CD1c-positive myeloid dendritic cell (primary cell): ENCODE measurements around the gene RPL5.
A peak's percentile ranks its signal among the peaks of the same experiment; 100 is the strongest.
"Not testable (repeated sequence)": the region's sequence is repeated elsewhere in the genome, so short reads cannot be mapped to it uniquely, and the experiment has no call there.

Source experiments
- DNase-seq: peaks from one replicate; pipeline ENCODE4 v3.0.0-alpha.2; 2016; ENCODE audit errors: extremely low spot score

The RPL5 gene

DNA sequence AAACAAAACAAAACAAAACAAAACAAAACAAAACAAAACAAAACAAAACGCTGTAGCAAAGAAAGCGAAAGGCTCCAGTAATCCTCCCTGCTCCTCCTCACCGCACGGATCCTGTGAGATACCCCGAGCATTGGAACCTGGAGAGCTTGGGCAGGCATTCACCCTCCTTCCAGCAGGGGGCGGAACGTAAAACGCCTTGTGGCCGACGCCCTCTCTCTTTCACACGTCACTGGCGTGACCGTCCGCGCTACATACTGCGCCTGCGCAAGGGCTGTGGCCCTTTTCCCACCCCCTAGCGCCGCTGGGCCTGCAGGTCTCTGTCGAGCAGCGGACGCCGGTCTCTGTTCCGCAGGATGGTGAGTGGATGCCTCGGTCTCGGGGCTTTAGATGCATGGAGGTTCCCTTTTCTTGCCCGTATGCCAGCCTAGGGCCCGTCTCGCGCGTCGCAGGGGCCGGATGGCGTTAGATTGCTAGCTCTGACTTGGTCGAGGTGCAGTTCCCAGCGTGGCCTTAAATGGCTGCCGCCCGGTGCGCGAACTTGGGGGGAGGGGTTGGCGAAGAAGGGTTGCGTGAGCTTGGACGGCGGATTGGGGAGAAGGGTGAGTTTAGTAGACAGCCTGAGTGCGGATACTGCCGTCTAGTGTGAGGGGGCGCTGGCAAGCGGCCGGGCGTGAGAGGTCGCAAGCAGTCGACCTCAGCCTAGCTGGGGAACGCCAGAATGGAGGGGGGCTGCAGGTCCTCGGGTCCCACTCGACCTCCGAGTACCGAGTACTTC lies at the start of gene RPL5:
Gene RPL5, plus strand, starts transcription at position 279 of the 775 bp plus-strand sequence. Its CDS starts 75 bp downstream, at position 354.
- peak; percentile 99 for DNase-seq

GRCh38 chr1:92783550-92783949 lies 48.3 kb upstream of the RPL5 start:
- not testable (repeated sequence) for DNase-seq

GRCh38 chr1:92784021-92784638 lies 47.7 kb upstream of the RPL5 start:
- peak; percentile 32 for DNase-seq

GRCh38 chr1:92784639-92785500 lies 47.0 kb upstream of the RPL5 start, which contains the start of gene EVI5:
TSS of gene EVI5 (minus strand) at chr1:92785108. CDS start at chr1:92736546, 48,562 bp downstream.
- DNase-seq = peak; percentile 97

DNA sequence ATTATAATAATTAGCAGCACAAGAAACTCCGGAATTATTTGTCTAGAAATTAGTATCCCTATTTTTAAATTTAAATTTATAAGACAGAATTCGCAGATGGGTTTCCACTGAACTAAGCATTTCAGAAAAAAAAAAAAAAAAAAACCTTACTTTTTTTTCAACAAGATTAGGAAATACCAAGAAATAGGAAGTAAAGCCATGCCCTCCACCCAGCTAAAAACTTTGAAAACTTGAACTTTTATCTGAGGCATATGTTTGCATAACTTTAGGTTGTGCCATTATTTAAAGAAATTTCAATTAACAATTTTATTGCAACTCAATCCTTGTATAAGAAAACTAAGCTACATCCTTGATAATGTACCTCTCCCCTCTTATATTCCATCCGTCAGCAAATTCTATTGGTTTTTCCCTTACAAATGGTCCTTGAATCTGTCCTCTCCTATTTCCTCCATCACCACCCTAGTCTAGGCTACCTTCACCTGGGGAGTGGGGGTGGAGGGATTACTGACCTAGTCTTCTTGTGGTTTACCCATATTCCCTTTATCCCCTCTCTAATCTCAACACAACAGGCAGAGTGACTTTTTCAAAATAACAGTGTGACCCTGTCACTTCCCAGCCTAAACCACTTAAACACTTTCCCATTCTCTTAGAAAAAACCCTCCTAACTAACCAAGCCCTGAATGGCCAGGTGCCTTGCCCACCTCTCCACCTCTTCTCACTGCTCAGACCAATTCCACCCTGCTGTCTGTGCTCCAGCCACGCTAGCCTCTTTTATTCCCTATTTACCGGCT lies 45.5 kb upstream of the RPL5 start:
- peak; percentile 53 for DNase-seq

- DNase-seq = no peak
These were observed 41.8 kb upstream of the RPL5 start for GRCh38 chr1:92790081-92790480.

DNA sequence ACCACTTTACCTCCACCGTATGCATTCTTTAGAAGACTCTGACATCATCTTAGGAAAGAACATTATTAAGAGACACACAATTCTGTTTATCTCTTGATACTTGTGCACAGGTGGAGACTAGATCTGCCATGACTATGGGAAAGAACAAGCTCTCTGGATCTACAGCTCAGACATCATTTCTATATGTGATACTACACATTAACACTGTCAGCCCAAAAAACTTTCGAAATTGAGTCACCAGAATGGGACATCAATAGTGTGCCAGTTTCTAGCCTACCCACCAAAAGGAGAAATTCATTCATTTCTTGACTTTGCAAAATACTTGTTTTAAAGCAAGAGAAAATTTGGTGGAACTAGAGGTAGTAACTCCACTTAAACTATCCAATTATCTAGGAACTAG lies 41.0 kb upstream of the RPL5 start:
- DNase-seq = no peak

- no peak for DNase-seq
These were observed 40.3 kb upstream of the RPL5 start for GRCh38 chr1:92791487-92792066.

DNA sequence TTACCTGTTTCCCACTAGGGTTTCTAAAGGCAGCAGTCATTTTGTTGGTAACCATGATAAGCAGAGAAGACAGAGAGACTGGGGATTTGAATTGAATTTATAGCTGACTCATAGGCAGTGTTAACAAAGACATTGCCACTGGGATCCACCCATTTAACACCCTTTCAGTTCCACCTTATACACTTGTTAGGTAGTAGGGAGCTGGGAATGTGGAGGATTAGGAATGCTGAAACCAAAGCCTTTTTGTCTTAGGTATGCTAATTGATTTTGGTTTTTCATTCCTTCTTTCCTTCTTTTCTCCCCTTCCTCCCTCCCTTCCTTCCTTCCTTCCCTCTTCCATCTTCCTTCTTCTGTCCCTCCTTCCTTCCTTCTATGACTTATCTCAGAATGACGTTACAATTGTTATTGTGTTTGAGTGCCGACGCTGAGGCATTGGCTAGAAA lies 39.5 kb upstream of the RPL5 start:
- no peak for DNase-seq

DNA sequence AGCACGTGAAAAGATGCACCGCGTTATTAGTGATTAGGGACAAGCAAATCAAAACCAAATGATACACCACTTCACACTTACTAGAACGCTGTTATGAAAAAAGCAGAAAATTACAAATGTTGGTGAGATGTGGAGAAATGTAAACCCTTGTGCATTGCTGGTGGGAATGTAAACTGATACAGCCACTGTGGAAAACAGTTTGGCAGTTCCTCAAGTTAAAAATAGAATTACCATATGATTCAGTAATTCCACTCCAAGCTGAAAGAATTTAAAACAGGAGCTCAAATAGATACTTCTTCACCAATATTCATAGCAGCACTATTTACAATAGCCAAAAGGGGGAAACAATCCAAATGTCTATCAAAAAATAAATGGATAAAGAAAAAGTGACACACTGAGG lies 36.7 kb upstream of the RPL5 start:
- DNase-seq = no peak

GRCh38 chr1:92797297-92797696 lies 34.5 kb upstream of the RPL5 start:
- no peak for DNase-seq

DNA sequence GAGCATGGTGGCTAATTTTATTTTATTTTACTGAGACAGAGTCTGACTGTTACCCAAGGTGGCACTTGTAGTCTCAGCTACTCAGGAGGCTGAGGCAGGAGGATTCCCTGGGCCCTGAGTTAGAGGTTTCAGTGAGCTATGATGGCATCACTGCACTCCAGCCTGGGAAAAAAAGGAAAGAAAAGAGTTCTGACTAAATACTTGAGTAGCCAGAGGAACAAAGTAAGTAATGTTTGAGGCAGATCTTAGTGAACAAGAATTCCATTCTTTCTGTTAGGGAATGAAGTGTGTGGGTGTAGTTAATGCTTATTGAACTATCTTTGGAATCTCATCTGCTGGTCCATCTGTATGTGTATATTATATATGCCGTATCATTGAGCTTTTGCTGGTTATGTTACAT lies 33.9 kb upstream of the RPL5 start:
- DNase-seq = no peak

GRCh38 chr1:92803140-92803887 lies 28.5 kb upstream of the RPL5 start:
- DNase-seq = no peak

DNA sequence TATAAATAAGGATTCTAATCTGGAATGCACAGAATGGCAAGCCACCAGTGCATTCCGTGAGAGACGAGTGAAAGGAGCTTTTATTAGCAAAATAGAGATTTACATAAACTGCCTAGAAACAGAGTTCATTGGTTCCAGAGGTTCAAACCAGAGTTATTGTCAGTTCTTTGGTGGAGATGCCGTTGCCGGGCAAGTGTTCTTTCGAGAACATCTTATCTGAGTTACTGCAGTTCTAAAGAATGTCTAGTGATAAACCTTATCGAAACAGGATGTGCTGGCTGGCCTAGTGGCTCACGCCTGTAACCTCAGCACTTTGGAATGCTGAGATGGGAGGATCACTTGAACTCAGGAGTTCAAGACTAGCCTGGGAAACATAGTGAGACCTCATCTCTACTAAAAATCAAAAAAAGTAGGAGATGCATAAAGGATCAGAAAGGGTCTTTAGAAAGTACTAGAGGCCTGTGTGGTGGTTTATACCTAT lies 27.1 kb upstream of the RPL5 start:
- DNase-seq = peak; percentile 77

DNA sequence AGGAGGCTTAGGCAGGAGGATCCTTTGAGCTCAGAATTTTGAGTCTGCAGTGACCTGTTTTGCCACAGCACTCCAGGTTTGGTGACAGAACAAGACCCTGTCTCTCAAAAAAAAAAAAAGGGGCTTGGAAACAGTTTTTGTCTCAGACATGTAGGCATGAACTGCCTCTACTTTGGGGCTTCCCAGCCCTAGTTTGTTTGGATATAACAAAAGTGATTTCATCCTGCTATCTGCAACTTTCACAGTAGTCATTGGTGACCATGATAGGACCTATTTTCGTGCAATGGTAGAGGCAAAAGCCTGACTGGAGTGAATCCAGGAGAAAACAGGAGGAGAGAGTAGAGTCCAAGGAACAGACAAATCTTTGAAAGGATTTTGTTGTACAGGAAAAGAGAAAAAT lies 26.6 kb upstream of the RPL5 start:
- DNase-seq = no peak

DNA sequence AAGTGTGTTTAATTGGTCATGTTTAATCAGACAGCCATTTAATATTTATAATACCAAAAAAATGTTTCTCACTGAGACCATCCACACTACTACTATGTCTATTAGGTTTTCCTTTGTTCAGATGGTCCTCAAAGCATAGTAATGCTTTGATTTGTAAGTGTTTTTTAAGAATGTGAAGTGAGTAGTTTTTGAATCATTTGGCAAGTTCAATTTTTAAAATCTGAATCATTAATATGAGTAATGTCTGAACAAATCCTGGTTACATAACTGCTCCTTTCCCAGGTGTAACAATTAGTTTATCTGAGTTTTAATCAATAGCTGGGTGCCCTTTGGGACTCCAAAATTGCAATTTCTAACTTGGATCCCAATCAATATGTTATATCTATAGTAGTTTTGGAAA lies 23.5 kb upstream of the RPL5 start:
- DNase-seq = no peak

DNA sequence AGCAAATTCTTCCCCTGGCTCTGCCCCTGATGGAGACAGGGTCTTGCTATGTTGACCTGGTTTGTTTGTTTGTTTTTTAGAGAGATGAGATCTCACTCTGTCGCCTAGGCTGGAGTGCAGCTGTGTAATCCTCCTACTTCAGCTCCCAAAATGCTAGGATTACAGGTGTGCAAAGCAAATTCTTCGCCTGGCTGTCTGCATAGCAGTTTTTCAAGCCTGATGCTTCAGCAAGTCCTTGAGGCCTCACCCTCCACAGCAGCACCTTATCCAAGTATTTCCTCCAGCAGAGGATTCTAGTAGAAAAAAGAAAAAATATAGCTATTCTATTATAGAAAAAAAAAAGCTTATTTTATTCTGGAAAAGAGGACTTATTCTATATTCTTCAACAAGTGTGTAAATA lies 15.1 kb upstream of the RPL5 start:
- DNase-seq = no peak

GRCh38 chr1:92817137-92817697 lies 14.6 kb upstream of the RPL5 start:
- DNase-seq = no peak

DNA sequence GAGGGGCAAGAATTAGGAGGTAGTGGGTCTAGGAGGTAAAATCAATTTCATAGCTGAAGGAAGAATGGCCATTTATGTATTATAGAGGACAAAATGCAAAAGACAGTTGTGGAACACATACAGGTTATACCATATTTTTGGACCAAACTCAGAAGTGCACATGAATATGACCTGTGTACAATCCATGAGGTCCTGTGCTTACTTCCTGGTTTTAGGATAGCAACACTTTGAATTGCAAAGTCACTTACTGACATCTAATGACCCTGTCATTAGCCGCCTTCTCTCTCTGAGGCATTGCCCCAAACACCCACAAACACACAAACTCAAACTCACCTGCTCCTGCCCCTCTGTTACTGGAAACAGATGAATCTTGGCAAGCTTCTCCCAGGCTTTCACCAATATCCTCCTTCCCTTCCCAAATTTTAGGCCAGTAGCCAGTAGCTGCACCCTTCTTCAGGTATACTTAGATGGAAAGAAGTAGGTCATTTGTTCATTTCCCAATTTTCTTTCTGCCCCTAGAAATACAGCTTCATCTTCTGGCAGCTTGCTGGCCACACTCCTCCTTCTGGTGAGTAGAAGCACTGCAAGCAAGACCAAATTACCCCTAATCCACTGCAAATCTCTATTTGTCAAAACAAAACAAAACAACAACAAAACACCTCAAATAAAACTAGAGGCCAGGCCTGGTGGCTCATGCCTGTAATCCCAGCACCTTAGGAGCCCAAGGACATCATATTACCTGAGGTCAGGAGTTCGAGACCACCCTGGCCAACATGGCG lies 13.7 kb upstream of the RPL5 start:
- peak; percentile 54 for DNase-seq
